DND-41 (cell line): Measurements from ENCODE around the gene MEGF11.

ENCODE experiments used
- CTCF ChIP-seq: IDR thresholded peaks from 2 replicates; pipeline ENCODE4 v1.5.1; 2012; ENCODE audit warnings: borderline replicate concordance, low read length, moderate library complexity, mild to moderate bottlenecking; ENCODE audit not compliant: poor library complexity, severe bottlenecking; ENCODE audit errors: extremely low read depth
- EZH2 ChIP-seq: IDR thresholded peaks from 3 replicates; pipeline ENCODE4 v1.6.1; 2012; ENCODE audit warnings: borderline replicate concordance, low read depth, mild to moderate bottlenecking, moderate library complexity, low read length, inconsistent platforms; ENCODE audit not compliant: severe bottlenecking

GRCh38 chr15:66298803-66299251 is 45.3 kb upstream of the MEGF11 start:
- no peak for TF ChIP-seq CTCF
- TF ChIP-seq EZH2 = no peak
